NCI-H128 (cell line): Measurements from ENCODE around the gene ECI1.
"Not testable (repeated sequence)": the region's sequence is repeated elsewhere in the genome, so short reads cannot be mapped to it uniquely, and the experiment has no call there.

Experiments
- DNase-seq: peaks from one replicate; lab custom pipeline; 2025; ENCODE audit not compliant: unreplicated experiment; lab: John Stamatoyannopoulos, UW

Gene ECI1

GRCh38 chr16:2256531-2257140 is 5.2 kb upstream of the ECI1 start:
- DNase-seq = no peak

- DNase-seq = no peak
Observed at GRCh38 chr16:2253293-2253692, 1.9 kb upstream of the ECI1 start.

- no peak for DNase-seq
Observed at GRCh38 chr16:2252806-2253148, 1.4 kb upstream of the ECI1 start.

GRCh38 chr16:2250652-2251295 is 613 bp downstream of the ECI1 start:
- DNase-seq = no peak

- no peak for DNase-seq
Observed at GRCh38 chr16:2246301-2246885, 5.0 kb downstream of the ECI1 start.

GRCh38 chr16:2244926-2245795 is 6.2 kb downstream of the ECI1 start:
- no peak for DNase-seq

- DNase-seq = no peak
Observed at GRCh38 chr16:2244301-2244700, 7.1 kb downstream of the ECI1 start.

GRCh38 chr16:2243781-2244180 is 7.6 kb downstream of the ECI1 start:
- DNase-seq = no peak

GRCh38 chr16:2243031-2243528 is 8.3 kb downstream of the ECI1 start:
- no peak for DNase-seq

GRCh38 chr16:2242598-2242997 is 8.8 kb downstream of the ECI1 start:
- DNase-seq = no peak

GRCh38 chr16:2240331-2240730 is 11.1 kb downstream of the ECI1 start:
- not testable (repeated sequence) for DNase-seq

- DNase-seq = no peak
Observed at GRCh38 chr16:2238838-2239675, 12.3 kb downstream of the ECI1 start.

GRCh38 chr16:2238150-2238837 is 13.1 kb downstream of the ECI1 start:
- no peak for DNase-seq

GRCh38 chr16:2237493-2238149 is 13.8 kb downstream of the ECI1 start:
- DNase-seq = no peak

GRCh38 chr16:2237102-2237482 is 14.3 kb downstream of the ECI1 start:
- no peak for DNase-seq

GRCh38 chr16:2236337-2237101 is 14.9 kb downstream of the ECI1 start, which contains the start of gene DNASE1L2:
Gene DNASE1L2, plus strand, starts transcription at chr16:2236444. Its CDS starts 373 bp downstream, at chr16:2236817.
- DNase-seq = no peak

- no peak for DNase-seq
Observed at GRCh38 chr16:2235695-2236336, 15.6 kb downstream of the ECI1 start.

- DNase-seq = no peak
Observed at GRCh38 chr16:2235234-2235651, 16.1 kb downstream of the ECI1 start.
